ENCODE results near the gene PLEKHA4. TPM values are rescaled to one million over a fixed set of nuclear protein-coding genes. Genes with fewer than 3 reads are reported as not detected.
A peak's percentile ranks its signal among the peaks of the same experiment; 100 is the strongest.

Gene PLEKHA4
- total RNA-seq, 2 donors from 2014 or later = 6.5 to 21.1 TPM

GRCh38 chr19:48861313-48861712 is 7.1 kb downstream of the PLEKHA4 start:
- intact Hi-C loops (cut with DNase I) = no loop called here

GRCh38 chr19:48859711-48860572 is 8.5 kb downstream of the PLEKHA4 start:
- WGBS, 2 donors = 64 to 67% methylated on average over 26 to 29 of the region's 30 CpGs
- Histone ChIP-seq H3K9me3 (no peaks in the 10 kb centered on the region), H3K27ac (peak overlapping the region; percentile 1 to 84 (median 74)), H3K36me3 (replicated peaks in 1 of 2; ENCODE audit: insufficient read depth in 1 of 2, low read depth in 2 of 2) (no peaks in the 10 kb centered on the region), H3K27me3 (no peaks in the 10 kb centered on the region), H3K4me3 (no peak overlapping the region), H3K4me1 (no peaks in the 10 kb centered on the region)
- ATAC-seq (peak; percentile 91), DNase-seq (peak; percentile 87 to 95 (median 92))
- intact Hi-C loops (cut with DNase I) = no loop called here
- TF ChIP-seq CTCF (IDR thresholded peaks at IDR 0.05) = no peak
- TF ChIP-seq POLR2A (IDR thresholded peaks at IDR 0.05) = peak in 2 of 3 donors; percentile 62 to 67

More at GRCh38 chr19:48861313-48861712, 7.1 kb downstream of the PLEKHA4 start:
- Histone ChIP-seq H3K4me1 (no peaks in the 10 kb centered on the region), H3K27ac (no peak overlapping the region), H3K4me3 (no peak overlapping the region), H3K27me3 (no peaks in the 10 kb centered on the region), H3K9me3 (no peaks in the 10 kb centered on the region), H3K36me3 (replicated peaks in 1 of 2; ENCODE audit: insufficient read depth in 1 of 2, low read depth in 2 of 2) (no peaks in the 10 kb centered on the region)
- TF ChIP-seq POLR2A (IDR thresholded peaks at IDR 0.05) (no peak), CTCF (IDR thresholded peaks at IDR 0.05) (no peak)
- WGBS, 2 donors = 87 to 89% methylated on average over 18 of the region's 18 CpGs
- ATAC-seq = no peak
- DNase-seq = no peak

GRCh38 chr19:48858984-48859710 is 9.3 kb downstream of the PLEKHA4 start:
- intact Hi-C loops (cut with DNase I) = no loop called here
- Histone ChIP-seq H3K36me3 (replicated peaks in 1 of 2; ENCODE audit: insufficient read depth in 1 of 2, low read depth in 2 of 2) (no peaks in the 10 kb centered on the region), H3K4me3 (no peak overlapping the region), H3K9me3 (no peaks in the 10 kb centered on the region), H3K27ac (peak overlapping the region; percentile 1 to 84 (median 74)), H3K27me3 (no peaks in the 10 kb centered on the region), H3K4me1 (no peaks in the 10 kb centered on the region)
- DNase-seq (peak; percentile 69 to 88 (median 74)), ATAC-seq (peak; percentile 62)
- TF ChIP-seq POLR2A (IDR thresholded peaks at IDR 0.05) = no peak
- TF ChIP-seq CTCF (IDR thresholded peaks at IDR 0.05) = no peak
- 45 to 53% methylated on average over 22 to 31 of the region's 34 CpGs for WGBS, 2 donors

- Histone ChIP-seq H3K9me3 (no peaks in the 10 kb centered on the region), H3K36me3 (replicated peaks in 1 of 2; ENCODE audit: insufficient read depth in 1 of 2, low read depth in 2 of 2) (no peaks in the 10 kb centered on the region), H3K27ac (no peak overlapping the region), H3K27me3 (no peaks in the 10 kb centered on the region), H3K4me1 (no peaks in the 10 kb centered on the region), H3K4me3 (no peak overlapping the region)
- ATAC-seq (no peak), DNase-seq (no peak)
- 86 to 88% methylated on average over 6 of the region's 6 CpGs for WGBS, 2 donors
- intact Hi-C loops (cut with DNase I) = no loop called here
- TF ChIP-seq POLR2A (IDR thresholded peaks at IDR 0.05) = no peak
- TF ChIP-seq CTCF (IDR thresholded peaks at IDR 0.05) = no peak
Measured at GRCh38 chr19:48856921-48857320, 11.5 kb downstream of the PLEKHA4 start.
